ENCODE results near the gene ALDH1L2.

- no peak for TF ChIP-seq CTCF (tag by site-specific recombination; IDR thresholded peaks at IDR 0.05)
- TF ChIP-seq SP2 (tag by site-specific recombination; IDR thresholded peaks at IDR 0.05), result no peak
- TF ChIP-seq ZNF157 (tag by site-specific recombination; IDR thresholded peaks at IDR 0.05), result no peak
- TF ChIP-seq, protein P1, sequence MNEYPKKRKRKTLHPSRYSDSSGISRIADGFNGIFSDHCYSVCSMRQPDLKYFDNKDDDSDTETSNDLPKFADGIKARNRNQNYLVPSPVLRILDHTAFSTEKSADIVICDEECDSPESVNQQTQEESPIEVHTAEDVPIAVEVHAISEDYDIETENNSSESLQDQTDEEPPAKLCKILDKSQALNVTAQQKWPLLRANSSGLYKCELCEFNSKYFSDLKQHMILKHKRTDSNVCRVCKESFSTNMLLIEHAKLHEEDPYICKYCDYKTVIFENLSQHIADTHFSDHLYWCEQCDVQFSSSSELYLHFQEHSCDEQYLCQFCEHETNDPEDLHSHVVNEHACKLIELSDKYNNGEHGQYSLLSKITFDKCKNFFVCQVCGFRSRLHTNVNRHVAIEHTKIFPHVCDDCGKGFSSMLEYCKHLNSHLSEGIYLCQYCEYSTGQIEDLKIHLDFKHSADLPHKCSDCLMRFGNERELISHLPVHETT (tag by site-specific recombination; IDR thresholded peaks at IDR 0.05), result no peak
These were observed 5.3 kb downstream of the ALDH1L2 start for GRCh38 chr12:105078712-105079570.

Data from HEK293 (cell line).